GM18870 (cell line): ENCODE measurements around the gene COX6A1.

Experiments
- ATAC-seq: cut with Tn5 transposase; IDR thresholded peaks from one replicate; pipeline ENCODE4 v1.9.1; 2021; ENCODE audit warnings: moderate library complexity; ENCODE audit not compliant: unreplicated experiment

COX6A1 gene

DNA sequence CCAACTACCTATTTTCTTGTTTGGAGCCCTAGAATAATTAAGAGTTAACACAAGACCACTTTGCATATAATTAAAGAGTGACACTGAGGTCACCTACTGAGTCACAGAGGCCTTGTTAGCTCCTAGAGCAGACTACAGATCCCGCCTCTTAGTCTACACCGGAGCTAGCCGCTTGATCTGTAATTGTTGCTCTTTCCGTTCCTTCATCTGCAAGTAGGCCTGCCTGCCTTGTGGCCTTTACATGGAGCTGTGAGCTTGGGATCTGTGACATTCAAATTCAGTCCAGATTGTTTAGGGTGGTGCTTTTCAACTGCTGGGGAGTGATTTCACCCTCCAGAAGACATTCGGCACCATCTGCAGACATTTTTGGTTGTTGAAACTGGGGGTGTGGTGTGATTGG is 52.4 kb downstream of the COX6A1 start:
- no peak for ATAC-seq
